HG03196 (cell line): ENCODE results near the gene MAGI2.
"Not testable (repeated sequence)": the region's sequence is repeated elsewhere in the genome, so short reads cannot be mapped to it uniquely, and the experiment has no call there.

Source experiments
- ATAC-seq: cut with Tn5 transposase; IDR thresholded peaks from one replicate; pipeline ENCODE4 v1.9.1; 2021; ENCODE audit not compliant: unreplicated experiment

The MAGI2 gene

DNA sequence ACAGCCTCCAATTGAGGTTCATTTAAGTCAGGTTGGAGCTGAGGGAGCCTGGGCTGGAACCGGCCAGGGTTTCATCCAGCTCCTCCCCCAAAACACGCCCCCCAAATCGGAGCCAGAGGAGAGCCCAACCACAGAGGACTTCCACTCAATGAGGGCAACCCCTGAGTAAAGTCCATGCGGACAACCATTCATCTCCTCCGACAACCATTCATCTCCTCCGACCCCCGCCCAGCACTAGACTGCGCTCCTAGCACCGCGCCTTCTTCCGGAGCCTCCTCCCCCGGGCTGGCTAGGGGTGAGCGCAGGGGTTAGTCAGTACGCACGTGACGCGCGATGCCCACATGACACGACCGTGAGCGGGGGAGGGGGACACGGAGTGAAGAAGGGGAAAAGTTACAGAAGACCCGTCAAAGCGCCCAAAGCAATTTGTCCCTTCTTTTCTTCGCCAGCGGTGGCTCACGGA lies 1.4 kb downstream of the MAGI2 start:
- ATAC-seq = no peak

DNA sequence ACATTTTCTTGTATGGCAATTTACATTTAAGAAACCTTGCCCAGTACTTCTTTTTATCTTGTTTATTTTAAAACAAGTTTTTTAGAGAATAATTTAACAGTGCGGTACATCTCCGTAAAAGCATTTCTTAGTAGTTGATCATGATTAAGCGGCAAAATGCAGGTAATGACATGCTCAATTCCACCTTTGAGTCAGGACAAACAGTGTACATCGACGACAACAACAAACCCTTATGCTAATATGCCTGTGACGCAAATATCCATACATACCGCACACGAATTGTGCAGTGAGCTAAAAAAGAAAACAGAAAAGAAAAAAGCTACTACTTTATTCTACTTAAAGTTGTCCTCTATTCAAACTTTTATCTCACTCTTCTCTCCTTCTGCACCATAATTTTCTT lies 1.9 kb downstream of the MAGI2 start:
- no peak for ATAC-seq

DNA sequence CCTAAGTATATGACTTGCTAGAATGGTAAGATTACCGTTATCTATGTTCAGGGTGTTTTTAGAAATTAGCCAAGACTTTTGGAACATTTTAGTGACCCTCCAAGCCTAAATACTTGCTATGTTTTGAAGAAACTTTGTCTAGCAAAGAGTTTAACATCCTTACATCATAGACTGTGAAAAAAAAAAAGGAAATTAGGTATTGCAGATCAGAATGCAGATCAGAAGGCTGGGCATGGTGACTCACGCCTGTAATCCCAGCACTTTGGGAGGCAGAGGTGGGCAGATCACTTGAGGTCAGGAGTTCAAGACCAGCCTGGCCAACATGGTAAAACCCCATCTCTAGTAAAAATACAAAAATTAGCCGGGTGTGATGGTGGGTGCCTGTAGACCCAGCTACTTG lies 10.7 kb downstream of the MAGI2 start:
- not testable (repeated sequence) for ATAC-seq

DNA sequence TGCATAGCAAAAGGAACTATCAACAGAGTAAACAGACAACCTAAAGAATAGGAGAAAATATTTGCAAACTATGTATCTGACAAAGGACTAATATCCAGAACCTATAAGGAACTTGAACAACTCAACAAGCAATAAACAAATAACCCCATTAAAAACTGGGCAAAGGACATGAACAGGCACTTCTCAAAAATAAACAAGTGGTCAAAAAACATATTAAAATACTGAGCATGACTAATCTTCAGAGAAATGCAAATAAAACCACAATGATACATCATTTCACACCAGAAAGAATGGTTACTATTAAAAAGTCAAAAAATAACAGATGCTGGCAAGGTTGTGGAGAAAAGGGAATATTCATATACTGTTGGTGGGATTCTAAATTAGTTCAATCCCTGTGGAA lies 17.1 kb downstream of the MAGI2 start:
- ATAC-seq = no peak

DNA sequence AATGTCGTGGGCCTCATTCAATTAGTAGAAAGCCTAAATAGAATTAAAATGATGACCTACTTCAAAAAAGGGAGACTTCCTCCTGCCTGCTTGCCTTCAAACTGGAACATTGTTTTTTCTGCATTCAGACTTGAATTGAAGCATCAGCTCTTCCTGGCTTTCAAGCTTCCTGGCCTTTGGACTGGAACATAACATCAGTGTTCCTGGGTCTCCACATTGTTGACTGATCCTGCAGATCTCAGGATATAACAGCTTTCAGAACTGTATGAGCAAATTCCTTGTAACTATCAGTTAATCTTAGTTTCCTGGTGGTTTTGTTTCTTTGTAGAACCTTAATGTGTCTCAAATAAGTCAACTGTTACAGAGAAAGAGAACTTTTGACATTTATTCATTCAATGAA lies 18.6 kb downstream of the MAGI2 start:
- ATAC-seq = no peak

DNA sequence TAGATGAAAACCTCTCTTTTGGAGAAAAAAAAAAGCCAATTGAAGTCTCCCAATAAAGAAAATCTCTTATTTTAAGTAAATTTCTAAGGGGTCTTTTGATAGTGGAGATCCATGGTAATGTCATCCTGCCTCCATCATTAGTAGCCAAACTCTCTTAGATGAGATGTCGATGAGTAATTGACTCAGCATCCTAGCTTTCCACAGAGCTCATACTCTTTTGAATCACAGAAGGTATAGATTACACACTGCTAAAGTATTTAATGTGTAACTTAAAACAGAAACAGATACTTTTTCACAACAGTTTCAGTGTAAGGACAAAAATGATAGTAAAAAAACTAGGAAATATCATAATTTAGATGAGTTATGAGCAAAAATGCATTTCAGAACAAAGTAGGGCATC lies 19.4 kb downstream of the MAGI2 start:
- no peak for ATAC-seq

DNA sequence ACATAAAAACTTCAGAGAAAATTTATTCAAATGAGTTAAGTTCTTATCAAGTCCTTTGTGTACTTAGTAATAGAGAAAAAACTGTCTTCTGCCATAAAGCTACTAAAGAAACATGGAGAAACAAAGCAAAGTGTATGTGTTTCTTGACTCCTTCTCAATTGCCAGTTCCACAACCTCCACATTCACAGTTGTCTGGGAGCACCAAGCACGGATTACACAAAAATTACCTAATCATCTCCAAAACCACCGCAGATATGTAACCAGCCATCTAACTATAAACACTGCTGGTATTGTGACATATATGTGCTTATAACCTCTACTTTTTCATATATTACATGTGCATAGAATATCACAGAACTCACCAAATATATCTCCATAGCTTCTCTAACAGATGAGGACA lies 23.1 kb downstream of the MAGI2 start:
- no peak for ATAC-seq

DNA sequence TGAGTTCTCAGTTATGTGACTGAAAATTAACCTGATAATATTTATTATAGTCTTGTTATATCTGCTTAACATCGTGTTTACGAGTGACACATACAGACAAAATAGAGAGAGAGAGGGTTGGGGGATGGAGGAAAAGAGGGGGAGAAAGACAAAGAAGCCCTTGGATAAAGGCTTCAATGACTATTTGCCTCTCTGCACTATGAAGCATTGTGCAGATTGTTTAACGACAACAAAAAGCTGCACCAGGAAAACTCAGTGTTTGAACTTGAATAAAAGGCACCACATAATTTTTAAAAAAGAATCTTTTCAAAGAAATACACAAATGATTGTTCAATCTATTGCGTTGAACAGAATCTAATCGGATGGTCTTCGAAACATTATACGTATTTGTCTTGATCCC lies 27.8 kb downstream of the MAGI2 start:
- ATAC-seq = no peak

DNA sequence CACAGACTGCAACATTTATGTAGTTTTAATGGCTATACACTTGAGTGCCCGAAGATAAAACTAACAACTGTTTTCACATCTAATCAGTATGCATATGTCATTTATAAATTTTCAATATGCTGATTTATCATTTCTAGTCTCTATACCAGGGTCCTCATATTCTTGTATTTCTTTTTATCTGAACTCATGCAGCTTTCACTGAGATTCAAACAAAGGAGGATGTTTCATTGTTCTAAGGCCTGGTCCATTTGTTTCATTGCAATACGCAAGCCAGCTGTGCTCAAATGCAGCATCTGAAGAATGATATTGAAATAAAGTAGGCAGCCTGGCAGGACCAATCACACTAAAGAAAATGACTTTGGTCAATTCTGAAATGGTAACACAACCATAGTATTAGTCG lies 31.7 kb downstream of the MAGI2 start:
- no peak for ATAC-seq

DNA sequence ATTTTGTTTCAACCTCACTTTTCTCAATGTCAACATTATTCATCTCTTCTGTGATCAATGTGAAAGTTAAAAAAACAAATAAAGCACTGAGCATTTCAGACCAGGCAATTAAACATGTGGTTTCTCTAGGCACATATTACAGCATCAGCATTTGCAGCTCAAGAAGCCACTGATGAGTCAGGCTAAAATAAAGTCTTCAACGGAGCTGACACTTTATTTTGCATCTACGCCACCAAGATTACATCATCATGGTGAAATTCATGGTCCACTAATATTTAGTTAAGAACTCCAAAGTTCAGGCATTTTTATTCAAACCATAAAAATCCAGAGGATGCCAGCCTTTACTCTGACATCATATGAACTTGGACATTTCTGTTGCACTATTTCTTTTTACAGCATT lies 33.0 kb downstream of the MAGI2 start:
- no peak for ATAC-seq

DNA sequence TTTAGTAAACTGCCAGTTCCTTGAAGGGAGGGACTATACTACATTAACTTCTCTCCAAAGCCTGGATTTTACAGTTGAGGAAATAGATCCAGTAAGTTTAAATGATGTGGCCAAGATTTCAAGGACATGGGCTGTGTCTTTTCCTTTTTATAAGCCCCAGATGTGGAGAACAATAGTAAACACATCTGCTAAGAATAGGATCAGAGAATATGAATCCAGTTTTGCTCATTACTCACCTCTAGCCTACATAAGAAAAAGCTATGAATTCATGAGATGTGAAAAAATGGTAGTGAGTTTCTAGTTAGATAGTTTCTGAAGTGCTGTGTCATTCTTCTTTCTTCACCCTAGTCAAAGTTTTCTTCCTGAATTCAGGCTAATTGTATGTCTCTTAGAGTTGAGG lies 38.6 kb downstream of the MAGI2 start:
- no peak for ATAC-seq

DNA sequence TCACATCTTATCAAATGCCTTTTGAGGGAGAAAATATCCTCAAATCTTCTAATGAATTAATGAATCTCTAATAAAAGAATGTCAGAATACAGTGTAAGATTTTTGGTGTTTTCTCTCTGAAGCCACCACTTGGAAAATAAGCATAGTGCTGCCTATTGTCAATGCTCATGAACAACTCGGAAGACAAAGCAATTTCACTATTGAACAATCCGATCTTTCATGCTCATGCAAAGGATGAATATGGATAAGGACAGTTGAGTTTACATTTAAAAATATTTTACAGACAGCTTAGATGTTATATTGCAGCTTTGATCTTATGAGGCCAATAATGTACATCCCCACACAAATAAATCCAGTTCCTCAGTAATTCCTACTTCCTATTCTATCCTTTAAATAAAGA lies 40.6 kb downstream of the MAGI2 start:
- no peak for ATAC-seq

DNA sequence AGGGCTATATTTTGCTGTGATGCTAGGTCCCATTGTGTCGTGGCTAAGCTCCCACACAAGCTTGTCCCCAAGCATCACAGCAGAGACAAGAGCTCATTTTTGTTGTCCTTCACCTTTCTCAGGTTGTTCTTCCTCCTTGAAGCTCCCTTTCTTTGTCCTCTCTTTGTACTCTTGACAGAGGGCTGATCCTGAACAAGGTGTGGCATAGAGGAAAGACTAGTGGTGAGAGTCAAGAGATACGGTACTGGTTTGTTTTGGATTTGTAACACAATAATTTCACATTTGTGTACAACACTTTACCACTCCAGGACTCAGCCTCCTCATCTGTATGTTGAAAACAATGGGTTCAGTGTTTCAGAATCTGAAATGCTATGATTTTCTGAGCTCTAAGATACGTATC lies 41.0 kb downstream of the MAGI2 start:
- no peak for ATAC-seq

DNA sequence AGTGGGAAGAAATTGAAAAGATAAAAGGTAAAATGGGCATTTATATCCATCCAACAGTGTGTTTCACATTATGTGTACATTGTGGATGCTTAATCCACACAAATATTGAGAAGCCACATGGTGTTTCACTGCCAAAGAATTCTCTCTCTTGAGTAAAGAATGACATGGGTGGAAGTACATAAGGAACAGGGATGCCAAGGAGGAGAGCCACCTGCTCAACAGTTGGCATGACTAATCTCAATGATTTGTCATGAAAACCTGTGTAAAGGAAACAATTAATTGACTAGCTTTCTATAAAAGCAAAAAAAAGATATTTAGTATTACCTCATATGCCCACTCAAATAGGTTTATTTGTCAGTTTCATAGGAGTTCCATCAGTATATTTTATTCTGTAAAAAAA lies 43.1 kb downstream of the MAGI2 start:
- ATAC-seq = no peak

DNA sequence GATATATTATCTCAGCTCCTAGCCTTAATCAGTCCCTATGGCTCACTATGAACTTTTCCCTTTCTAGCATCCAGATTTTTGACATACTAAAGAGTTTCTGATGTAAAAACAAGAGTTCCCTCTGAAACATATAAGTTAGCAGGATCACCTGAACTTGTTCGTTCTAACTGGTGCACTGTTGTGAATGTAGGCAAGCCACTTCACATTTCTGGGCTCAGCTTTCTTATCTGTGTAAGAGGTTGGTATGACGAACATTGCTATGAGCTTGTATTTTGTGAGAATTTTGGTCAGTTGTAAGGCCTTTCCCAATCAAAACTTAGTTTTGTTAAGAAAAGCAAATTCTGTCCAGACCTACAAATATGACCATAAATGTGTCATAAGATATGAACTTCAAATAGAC lies 46.1 kb downstream of the MAGI2 start:
- no peak for ATAC-seq

DNA sequence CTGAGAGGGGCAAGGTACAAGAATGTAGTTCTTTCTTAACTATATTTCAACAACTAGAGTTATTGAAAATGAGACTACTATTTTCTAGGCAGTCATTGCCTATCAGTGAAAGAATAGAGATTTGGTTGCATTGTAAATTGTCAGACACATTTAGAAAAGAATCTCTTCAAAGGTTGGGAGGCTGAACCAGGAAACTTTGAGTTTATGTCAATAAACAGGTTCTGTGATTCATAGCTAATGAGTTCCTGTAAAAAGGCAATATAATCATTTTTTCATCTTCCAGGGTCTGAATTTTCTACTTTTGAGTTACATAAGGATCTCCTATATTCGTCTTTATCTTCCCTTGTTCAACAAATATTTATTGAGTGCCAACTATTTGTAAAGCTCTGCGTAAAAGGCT lies 47.1 kb downstream of the MAGI2 start:
- ATAC-seq = no peak

DNA sequence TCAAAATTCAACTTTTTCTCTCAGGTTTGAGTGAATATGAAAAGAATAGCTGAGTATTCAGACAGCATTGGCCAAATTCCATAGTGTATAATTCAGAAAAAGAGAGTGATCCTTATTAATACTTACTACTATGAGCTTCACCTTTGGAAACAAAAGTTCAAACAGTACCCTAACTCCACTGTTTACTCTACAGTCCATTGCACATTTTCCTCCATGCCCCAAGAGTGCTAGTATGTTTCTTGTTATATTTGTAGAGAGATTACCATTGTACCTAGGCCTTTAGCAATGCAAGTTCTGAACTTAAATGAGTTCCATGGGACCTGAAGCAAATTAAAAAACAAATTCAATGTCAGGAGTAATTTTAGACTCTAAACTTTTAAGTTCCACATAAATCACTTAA lies 48.1 kb downstream of the MAGI2 start:
- no peak for ATAC-seq

DNA sequence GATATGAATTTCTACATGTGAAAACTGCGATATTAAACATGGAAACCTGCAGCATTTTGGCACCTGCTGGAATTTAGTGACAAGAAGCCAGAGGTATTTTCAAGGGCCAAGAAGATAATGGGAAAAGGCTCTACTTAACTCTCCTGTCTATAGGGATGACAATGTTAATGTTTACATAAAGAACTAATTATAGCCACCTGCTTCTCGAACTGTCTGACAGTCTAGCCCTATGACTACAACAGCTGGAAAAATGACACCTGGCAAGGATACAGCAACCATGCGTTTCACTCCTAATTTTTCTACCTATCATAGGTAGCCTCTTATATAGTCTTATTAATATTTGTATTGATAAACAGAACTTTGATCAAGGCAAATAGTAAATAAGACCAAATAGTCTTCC lies 49.6 kb downstream of the MAGI2 start:
- no peak for ATAC-seq

DNA sequence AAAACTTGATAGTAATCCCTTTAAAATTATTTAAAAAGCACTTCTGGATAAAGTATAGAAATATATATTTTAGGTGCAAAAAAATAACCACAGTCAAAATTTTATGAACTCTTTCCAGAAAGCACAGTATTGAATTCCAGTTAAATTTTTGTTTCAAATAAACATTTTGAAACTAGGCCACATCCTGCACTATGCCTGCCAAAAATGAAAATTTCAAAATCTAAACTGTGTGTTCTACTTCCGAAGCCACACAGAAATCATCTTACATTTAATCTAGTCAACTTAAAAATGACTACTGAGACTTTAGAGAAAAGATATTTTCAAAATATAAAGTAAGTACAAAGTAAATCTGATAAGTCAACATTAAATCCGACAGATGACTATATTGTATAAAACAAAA lies 50.0 kb downstream of the MAGI2 start:
- no peak for ATAC-seq

DNA sequence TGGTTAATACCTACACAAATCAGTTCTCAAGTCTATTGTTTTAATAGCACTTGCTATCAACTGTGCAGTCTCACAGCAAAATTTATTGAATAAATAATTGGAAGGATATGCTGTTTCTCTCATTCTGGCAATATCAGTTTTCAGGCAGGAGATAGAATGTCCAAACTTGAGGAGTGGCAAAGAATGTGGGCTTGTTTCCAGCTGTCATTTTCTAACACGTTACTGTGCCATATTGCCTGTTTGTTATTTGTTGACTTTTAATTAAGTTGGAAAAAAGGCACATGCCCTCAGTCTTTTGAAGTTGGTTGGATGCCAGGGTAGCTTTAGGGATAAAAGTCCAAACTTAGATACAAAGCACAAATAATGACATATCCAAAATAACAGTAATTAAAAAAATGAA lies 52.2 kb downstream of the MAGI2 start:
- ATAC-seq = no peak

DNA sequence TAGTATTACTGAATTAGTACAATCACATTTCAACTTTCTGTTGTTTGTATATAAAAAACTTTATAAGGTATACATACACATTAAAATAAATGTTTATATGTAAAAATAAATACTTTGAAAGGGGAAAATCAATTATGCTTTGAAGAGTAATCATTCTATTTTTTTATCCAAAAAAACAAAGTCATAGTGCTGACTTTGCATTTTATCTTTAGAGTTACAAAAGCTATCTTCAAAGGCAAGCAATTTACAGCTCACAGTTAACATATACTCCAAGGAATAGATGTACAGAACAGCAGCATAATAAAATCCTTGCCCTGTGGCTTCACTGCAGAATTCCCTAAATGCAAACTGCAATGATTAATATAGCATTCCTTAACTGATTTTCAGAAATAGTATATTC lies 53.2 kb downstream of the MAGI2 start:
- ATAC-seq = no peak

DNA sequence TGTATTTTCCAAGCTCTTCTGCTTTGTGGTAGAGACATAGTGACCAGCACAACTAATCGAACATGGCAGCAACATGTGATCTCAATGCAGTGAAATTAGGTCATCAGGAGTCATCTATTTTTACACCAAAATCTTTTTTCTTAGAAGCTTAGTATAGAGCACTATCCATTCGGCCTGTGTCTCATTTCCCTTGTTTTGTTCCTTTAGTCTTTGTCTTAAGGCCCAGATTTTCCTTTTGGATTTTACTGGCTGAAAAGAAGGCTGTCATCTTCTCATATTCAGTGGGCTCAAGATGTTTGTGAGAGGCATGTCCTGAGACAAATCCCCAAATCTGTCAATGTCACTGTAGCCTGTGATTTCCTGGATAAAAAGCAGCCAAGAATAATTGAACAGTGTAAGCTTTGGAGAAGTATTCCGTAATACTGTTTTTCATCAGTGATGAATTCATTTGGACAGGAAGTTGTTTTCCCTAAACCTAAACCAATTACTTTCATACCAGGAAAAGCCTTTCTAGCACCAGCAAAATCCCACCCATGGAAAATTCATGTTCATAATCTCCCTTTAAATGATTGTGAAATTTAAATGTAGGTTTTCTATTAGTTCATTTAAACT lies 55.2 kb downstream of the MAGI2 start:
- no peak for ATAC-seq

DNA sequence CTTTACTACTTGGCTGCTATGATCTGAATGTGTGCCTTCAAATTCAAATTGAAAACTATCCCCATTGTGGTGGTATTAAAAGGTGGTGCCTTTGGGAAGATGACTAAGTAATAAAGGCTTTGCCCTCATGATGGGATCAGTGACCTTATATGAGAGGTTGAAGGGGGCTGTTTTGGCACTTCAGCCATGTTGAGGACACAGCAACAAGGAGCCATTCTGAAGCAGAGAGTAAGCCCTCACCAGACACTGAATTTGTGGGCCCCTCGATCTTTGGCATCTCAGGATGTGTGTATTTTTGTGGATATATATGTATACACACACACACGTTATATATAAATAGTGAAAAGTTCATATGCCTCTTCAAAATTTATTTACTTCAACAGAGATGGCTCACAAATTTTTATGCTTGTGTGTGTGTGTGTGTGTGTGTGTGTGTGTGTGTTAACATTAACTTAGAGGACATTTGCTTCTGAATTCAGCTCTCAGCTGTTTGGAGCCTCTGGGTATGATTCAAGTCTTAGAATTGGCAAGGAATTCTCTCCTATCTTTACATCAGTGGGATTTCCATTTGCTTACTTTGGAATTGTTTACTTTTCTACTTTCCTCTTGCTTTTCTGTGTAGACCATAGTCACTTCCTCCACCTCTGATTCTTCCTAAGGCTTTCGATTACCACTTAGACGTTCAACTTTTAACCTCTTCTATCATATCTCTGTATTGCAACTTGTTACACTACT lies 66.6 kb downstream of the MAGI2 start:
- no peak for ATAC-seq
